Measurements from ENCODE around the gene PDE4B.

- TF ChIP-seq NR1H2 (CRISPR knock-in tag; IDR thresholded peaks at IDR 0.05; ENCODE audit: borderline replicate concordance, low read depth), result no peak
- TF ChIP-seq POLR2A (IDR thresholded peaks at IDR 0.05; ENCODE audit: insufficient read depth in 1 of 2, low read depth in 2 of 2, low read length in 2 of 2), result no peak
- no peak for TF ChIP-seq ATF7 (IDR thresholded peaks at IDR 0.05)
- no peak for TF ChIP-seq ATF7 (CRISPR knock-in tag; IDR thresholded peaks at IDR 0.05)
- TF ChIP-seq TP53 (CRISPR knock-in tag; conservative IDR thresholded peaks at IDR 0.05), result no peak
- no peak for TF ChIP-seq JUND (CRISPR knock-in tag; IDR thresholded peaks at IDR 0.05)
- TF ChIP-seq E2F1 (CRISPR knock-in tag; IDR thresholded peaks at IDR 0.05), result no peak
- TF ChIP-seq ZNF574 (CRISPR knock-in tag; IDR thresholded peaks at IDR 0.05), result no peak
- TF ChIP-seq EP300 (IDR thresholded peaks at IDR 0.05; ENCODE audit: low read depth in 2 of 2, low read length in 2 of 2), result no peak
- TF ChIP-seq EP300 (CRISPR knock-in tag; IDR thresholded peaks at IDR 0.05; ENCODE audit: borderline replicate concordance), result no peak
Observed at GRCh38 chr1:65948609-65949229, 156.0 kb downstream of the PDE4B start.

Data from HepG2 (cell line).